ENCODE data around the gene FBXL13. TPM values are rescaled to one million over a fixed set of nuclear protein-coding genes. Genes with fewer than 3 reads are reported as not detected.
"Not testable (repeated sequence)": the region's sequence is repeated elsewhere in the genome, so short reads cannot be mapped to it uniquely, and the experiment has no call there.

FBXL13 gene
- 0.96 and 1.4 TPM in 2 replicates for total RNA-seq (2014; rRNA removed; shearing (Covaris generic))

DNA sequence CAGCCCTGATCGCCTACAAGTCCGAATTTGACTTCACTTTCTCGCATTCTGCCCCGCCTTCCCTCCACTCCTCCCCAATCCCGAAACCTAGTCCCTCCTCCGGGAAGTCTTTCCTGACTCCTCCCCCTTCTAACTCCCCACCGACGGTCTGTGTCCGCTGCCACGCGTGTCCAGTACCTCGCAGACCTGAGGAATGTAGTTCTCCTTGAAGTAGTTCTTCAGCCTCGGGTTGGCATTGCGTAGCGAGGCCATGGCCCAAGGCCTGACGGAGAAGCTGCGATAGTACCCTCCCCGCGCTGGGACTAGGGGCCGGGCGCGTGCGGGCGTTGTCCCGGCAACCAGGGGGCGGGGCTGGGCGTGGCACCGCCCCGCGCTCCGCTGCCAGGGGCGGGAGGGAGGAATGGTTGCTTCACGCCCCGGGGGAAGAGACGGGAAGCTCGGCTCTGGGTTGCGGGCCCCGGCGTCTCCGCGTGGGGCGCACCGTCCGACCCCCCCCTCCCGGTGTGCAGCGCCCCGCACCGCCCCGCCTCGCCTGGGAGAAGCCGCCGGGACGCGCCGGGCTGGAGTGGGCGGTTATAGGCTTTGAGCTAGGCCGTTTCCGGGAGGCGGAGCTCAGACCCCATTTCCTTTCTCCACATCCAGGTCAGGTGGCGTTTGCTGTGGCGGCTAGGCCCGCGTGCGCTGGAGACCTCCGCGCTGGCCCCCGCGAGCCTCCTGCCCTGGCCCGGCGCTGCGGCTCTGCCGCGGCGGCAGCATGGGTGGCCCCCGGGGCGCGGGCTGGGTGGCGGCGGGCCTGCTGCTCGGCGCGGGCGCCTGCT is at the start of gene FBXL13, which contains the start of gene ARMC10:
Gene FBXL13, minus strand, starts transcription at position 278 of the 818 bp plus-strand sequence.
Gene ARMC10, plus strand, starts transcription at position 622 of the 818 bp plus-strand sequence. Its CDS starts 133 bp downstream, at position 755.
- DNase-seq (ENCODE audit: low read depth), result peak; percentile 89

DNA sequence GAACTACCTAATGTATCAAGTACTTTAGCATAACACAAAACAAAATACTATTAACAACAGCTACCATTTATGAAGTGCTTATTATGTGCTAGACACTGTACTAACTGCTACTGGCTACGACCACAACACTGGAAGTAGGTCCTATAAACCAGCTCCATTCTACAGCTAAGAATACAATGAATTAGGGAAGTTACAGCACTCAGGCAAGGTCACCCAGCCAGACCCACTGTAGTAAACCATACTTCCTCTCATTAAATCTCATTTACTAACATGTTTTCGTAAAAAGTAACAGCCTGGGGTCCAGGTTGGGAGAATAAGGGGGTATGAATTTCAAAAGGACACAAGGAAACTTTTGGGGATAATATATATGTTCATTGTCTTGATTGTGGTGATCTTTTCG is 48.9 kb upstream of the FBXL13 start:
- DNase-seq (ENCODE audit: low read depth), result no peak

DNA sequence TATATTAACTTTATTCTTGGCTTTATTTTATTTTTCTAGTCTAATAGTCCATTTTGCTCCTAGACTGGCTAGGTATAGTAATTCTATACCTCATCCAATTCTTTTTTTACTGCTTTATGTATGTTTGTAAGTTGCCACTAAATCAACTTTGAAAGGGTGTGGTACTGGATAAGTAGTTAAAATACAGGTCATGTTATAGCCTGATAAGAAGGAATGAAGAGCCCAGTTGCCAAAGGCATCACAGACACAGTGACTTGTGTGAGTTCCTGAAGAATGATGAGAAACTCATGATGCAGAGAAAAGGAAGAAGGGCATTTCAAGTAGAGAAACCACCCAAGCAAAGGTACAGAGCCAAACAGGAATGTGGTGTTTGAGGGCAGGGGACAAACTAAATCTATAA is 47.0 kb upstream of the FBXL13 start:
- DNase-seq (ENCODE audit: low read depth), result no peak

DNA sequence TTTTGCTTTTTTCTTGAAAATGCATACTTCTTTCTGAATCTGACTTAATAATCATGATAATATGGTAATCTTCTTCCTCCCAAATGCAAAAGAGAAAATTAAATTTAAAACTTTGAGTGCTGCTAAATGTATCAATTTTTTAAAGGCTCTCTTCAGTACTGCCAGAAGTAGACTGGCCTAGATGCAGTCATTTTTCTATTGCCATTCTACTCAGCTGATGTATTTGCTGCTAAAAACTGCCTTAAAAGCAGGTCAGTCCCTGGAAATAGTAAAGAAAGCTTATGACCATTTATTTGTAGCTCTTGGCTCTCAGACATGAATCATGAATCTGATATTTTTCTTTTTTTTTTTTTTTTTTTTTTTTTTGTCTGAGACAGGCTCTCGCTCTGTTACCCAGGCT is 45.8 kb upstream of the FBXL13 start:
- DNase-seq (ENCODE audit: low read depth), result no peak

DNA sequence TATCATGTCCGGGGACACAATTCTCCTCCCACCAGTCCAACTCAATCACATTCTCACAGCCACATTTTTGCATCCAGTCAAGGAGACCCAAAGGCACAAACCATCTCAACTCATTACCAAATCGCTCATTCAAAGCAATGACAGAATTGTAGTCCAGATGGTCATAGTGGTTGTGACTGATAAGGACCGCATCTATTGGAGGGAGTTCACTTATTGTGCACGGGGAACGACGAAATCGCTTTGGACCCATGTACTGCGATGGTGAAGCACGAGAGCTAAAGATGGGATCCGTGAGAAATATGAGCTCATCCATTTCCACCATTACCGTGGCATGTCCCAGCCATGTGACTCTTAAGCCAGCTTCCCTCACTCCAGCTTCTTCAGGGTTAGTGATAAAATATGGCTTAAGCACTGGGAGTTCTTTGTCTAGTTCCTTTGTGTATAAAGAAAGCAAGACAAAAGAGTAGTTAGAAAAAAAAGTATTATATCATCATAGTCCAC is 45.2 kb upstream of the FBXL13 start:
- DNase-seq (ENCODE audit: low read depth), result no peak

DNA sequence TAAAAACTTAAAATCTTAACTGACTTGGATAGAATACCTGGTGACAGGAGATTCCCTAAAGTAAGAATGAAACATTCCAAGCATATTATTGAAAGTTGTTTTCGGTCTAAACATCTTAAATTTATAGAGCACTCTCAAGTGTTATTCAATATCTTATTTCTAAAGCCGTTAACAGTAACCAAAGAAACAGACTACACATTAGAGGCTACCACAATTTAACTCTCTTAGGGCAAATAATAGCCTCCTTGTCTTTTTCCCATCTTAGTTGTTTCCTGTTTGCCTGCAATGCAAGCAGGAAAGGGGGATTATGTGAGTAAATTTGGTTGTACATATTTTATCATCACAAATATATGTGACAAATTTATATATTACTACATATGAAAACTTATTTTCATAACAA is 42.9 kb upstream of the FBXL13 start:
- peak; percentile 6 for DNase-seq (ENCODE audit: low read depth)

DNA sequence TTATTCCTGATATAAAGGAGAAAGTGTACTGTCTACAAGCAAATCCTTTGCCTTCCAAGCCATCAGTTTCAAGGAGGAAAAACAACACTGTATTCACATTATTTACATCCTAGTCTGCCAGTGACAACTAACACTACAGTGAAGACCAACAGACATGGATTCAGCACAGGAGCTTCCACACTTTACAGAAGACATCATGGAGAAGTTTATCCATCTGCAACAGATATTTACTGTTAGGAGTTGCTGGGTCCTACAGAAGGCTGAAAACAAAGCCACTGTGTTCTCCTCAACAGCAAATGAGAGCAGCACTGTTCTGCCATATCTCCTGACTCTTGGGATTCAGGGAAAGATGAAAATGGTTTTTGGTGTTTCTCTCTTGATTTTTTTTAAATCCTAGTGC is 42.4 kb upstream of the FBXL13 start:
- peak; percentile 36 for DNase-seq (ENCODE audit: low read depth)

DNA sequence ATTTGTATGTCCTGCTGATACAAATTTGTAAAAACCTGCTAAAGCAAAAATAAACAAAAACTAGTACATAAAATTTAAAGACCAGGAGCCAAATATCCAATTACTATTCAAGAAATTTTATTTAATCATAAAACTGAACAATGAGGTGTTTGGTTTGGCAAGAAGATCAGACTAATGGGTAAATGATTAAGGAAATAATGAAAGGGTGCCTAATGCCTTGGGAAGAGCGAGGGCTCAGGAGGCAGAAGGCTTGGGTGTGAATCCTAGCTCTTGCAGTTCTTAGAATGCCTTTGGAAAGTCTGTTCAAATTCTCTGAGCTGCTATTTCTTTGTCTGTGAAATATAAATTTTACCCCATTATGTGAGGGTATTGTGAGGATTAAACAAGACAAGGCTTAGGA is 41.9 kb upstream of the FBXL13 start:
- no peak for DNase-seq (ENCODE audit: low read depth)

DNA sequence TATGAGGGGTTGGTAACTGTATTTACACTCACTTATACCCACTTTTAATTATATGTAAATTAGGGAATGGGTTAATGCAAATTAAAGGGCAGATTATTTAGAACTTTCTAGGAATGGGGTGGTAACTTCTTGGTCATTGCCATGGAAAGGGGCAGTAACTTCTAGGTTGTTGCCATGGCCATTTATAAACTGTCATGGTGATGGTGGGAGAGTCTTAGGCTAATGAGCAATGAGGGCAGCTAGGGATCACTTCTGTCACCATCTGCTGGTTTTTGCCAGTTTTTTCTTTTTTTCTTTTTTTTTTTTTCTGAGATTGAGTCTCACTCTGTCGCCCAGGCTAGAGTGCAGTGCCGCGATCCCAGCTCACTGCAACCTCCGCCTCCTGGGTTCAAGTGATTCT is 41.2 kb upstream of the FBXL13 start:
- no peak for DNase-seq (ENCODE audit: low read depth)

DNA sequence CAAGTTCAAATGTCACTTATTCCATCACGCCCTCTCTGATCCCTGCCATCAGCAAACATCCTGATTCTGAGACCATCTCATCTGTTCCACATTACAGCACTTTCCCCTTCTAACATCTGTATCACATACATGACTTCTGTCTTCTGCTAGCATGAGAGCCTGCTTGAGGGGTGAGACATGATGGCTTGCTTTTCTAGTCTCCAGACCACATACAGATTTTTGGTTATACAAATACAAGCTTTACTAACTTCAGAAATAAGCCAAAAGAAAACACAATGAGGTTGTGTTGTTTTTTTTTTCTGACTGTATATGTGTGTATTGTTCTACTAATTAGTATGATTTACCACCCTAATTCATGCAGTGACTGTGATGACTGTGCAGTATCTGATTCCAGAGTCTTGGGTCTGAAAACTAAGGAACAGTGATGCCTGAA is 40.0 kb upstream of the FBXL13 start:
- no peak for DNase-seq (ENCODE audit: low read depth)

DNA sequence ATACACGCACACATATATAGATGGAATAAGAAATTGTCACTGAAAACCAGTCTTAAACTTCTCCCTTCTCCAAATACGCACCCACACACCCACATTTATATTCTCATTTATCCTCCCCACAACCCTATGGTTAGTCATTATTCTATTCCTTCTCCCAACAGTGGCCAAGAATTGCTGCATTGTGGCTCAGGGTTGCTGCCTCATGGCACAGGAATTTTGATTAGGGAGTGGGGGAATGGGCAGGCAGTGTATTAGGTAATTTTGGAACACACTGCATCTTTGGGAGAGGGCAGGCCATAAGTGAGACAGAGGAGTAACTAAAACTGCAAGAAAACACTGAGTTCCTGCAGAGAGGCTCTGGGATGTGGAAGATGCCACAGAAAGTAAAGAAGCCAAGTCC is 38.6 kb upstream of the FBXL13 start:
- DNase-seq (ENCODE audit: low read depth), result peak; percentile 94

DNA sequence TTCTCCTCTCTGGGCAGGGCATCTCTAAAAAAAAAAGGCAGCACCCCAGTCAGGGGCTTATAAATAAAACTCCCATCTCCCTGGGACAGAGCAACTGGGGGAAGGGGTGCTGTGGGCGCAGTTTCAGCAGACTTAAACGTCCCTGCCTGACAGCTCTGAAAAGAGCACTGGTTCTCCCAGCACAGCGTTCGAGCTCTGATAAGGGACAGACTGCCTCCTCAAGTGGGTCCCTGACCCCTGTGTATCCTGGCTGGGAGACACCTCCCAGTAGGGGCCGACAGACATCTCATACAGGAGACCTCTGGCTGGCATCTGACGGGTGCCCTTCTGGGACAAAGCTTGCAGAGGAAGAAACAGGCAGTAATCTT is 32.1 kb upstream of the FBXL13 start:
- not testable (repeated sequence) for DNase-seq (ENCODE audit: low read depth)

DNA sequence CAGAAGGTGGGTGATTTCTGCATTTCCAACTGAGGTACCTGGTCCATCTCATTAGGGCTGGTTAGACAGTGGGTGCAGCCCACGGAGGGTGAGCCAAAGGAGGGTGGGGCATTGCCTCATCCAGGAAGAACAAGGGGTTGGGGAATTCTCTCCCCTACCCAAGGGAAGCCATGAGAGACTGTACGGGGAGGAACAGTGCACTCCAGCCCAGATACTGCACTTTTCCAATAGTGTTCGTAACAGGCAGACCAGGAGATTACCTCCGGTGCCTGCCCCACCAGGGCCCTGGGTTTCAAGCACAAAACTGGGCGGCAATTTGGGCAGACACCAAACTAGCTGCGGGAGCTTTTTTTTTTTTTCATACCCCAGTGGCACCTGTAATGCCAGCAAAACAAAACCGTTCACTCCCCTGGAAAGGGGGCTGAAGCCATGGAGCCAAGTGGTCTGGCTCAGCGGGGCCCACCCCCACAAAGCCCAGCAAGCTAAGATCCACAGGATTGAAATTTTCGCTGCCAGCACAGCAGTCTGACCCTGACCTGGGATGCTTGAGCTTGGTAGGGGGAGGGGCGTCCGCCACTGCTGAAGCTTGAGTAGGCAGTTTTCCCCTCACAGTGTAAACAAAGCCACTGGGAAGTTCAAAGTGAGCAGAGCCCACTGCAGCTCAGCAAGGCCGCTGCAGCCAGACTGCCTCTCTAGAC is 31.6 kb upstream of the FBXL13 start:
- no peak for DNase-seq (ENCODE audit: low read depth)

DNA sequence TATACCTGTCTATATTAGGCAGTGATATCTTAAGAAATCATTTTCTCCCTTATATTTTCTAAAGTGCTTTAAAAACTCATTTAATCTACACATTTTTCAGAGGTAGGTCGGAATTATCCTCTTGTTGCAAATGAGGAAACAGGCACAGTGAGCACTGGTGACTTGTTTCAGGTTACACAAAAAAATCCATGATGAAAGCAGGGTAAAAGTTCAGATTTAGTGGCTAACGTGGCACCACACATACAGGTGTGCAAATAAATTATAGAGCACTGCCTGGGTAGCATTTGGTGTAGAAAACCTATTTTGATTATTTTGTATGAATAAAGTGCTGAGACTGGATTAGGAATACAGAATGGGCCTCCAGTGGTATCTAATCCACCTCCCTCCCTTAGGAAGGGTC is 26.9 kb upstream of the FBXL13 start:
- no peak for DNase-seq (ENCODE audit: low read depth)

DNA sequence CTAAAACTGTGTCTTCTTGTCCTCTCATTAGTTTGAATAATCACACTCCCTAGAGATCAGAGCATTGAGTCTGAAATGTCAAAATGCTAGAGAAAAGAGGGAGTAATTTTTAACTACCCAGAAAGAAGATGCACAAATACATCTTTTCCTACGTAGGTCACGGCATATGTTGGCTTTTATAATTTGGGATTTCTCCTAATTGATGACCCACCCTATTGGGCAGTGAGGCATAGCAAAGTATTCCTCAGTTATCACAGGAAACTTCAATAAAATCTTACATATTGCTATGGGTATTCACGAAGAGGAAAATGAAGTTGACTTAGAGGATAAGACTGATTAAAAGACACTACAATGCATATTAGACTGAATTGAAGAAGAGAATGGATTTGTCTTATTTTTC is 25.8 kb upstream of the FBXL13 start:
- no peak for DNase-seq (ENCODE audit: low read depth)

DNA sequence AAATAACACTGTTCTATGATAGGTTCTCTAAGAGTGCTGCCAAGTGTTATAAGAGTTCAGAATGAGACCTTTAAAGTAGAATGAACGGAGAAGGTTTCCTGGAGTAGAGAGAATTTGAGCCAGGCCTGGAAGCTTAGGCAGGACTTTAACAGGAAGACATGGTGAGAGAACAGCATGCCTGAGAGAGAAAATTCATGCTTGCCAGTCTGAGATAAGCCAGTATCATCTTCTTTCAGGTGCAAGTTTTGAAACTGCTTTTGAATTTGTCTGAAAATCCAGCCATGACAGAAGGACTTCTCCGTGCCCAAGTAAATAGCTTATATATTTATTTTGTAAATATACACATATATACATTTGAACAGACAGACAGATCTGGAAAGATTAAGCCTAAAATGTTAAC is 22.4 kb upstream of the FBXL13 start:
- no peak for DNase-seq (ENCODE audit: low read depth)

DNA sequence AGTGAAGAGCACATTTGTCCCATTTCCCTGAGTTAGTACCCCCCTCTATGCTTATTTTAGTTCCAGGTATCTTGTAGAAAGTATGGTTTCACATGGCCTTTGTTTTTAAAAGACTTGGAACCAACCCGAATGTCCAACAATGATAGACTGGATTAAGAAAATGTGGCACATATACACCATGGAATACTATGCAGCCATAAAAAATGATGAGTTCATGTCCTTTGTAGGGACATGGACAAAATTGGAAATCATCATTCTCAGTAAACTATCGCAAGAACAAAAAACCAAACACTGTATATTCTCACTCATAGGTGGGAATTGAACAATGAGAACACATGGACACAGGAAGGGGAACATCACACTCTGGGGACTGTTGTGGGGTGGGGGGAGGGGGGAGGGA is 21.0 kb upstream of the FBXL13 start:
- DNase-seq (ENCODE audit: low read depth), result not testable (repeated sequence)

DNA sequence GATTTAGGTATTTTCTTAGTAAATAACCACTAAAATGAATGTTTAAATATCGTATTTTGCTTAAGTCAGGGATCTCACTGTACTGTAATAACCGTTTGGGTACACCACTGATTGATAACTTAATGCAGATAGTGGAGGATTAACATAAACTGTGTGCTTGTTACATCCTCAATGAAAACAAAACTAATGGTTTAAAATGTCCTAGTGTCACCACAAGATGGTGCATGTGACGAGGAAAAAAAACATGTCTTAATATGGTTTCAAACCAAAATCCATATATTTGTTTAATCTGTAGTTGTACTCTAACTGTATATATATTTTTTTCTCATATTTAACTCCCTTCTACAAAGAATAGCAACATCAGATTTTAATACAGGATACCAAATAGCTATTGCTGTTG is 19.5 kb upstream of the FBXL13 start:
- DNase-seq (ENCODE audit: low read depth), result no peak

DNA sequence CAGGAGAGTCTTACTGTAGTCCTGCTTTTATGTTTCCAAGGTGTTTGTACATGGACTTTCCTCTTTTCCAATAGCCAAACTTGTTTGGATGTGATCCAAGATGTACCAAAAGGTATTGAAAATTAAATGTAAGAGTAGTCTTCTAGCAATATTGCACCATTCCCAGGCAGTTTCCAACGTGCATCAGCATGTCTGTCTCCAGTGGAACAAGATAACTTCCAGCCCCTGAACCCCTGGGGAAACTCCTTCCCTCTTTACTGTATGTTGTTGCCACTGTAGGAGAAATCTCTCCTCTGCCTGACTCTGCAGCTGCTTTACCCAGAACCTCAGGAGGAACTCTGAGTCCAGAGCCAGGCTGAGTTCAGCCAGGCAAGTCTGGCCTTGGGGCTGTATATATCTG is 18.8 kb upstream of the FBXL13 start:
- no peak for DNase-seq (ENCODE audit: low read depth)

DNA sequence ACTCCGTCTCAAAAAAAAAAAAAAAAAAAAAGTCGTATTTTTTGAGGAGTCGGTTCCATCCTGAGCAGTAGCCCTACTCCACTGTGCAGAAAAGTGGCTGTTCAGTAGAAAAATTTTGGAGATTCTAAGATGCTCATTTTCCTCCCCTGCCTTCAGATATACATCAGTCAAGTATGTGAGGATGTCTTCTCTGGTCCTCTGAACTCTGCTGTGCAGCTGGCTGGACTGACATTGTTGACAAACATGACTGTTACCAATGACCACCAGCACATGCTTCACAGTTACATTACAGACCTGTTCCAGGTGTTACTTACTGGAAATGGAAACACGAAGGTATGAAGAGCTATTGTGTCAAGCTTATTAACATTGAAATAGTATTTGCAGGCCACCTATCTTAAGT is 17.7 kb upstream of the FBXL13 start:
- DNase-seq (ENCODE audit: low read depth), result not testable (repeated sequence)

DNA sequence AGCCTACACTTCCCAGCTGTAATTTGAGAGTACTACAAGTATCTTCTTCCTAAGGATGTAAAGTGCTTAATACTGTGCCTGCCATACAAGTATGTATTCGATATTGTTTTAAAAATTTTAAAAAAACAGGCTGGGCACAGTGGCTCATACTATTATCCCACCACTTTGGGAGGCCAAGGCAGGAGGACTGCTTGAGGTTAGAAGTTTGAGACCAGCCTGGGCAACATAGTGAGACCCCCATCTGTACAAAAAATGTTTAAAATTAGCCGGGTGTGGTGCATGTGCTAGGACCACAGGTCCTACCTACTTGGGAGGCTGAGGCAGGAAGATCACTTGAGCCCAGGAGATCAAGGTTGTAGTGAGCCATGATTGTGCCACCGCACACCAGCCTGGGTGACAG is 8.6 kb upstream of the FBXL13 start:
- no peak for DNase-seq (ENCODE audit: low read depth)

DNA sequence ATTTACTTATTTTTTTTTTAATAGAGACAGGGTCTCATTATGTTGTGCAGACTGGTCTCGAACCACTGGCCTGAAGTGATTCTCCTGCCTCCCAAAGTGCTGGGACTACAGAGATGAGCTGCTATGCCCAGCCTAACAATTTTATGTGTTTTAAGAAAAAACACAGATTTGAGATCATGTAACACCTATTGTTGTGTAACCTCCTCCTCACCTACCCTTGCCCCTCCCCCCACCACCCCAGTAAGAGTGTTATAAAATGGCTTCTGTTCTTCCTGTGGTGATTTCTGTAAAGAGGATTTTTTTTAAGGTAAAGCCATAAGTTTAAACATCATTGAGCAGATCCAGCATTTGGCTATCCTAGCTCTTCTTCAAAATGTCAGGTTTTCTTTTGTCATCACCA is 7.9 kb upstream of the FBXL13 start:
- DNase-seq (ENCODE audit: low read depth), result no peak

DNA sequence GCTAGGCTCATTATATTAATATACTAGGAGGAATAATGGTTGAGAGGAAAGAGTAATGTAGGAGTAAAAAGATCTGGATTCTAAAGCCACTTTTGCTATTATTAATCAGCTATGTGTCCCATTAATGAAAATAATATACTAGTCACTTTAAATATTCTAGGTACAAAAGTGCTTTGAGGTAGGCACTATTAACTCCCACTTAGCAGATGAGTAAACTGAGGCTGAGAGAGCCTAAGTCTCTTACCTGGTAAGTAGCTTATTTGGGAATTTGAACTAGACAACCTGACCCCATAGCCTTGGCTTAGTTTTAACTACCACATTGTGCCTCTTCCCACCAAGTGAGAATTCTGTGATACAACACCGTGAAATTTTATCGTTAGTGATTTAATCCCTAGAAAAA is 6.3 kb upstream of the FBXL13 start:
- DNase-seq (ENCODE audit: low read depth), result no peak
